HG03558 (cell line): ENCODE results near the gene PLPPR4.
"Not testable (repeated sequence)": the region's sequence is repeated elsewhere in the genome, so short reads cannot be mapped to it uniquely, and the experiment has no call there.

Experiments
- ATAC-seq: cut with Tn5 transposase; IDR thresholded peaks from one replicate; pipeline ENCODE4 v1.9.1; 2021; ENCODE audit warnings: moderate number of reproducible peaks; ENCODE audit not compliant: unreplicated experiment; ENCODE audit errors: extremely low read depth

PLPPR4 gene

GRCh38 chr1:99266726-99267125, 2.4 kb downstream of the PLPPR4 start:
- ATAC-seq, result no peak

GRCh38 chr1:99268021-99268420, 3.7 kb downstream of the PLPPR4 start:
- no peak for ATAC-seq

GRCh38 chr1:99269321-99269720, 5.0 kb downstream of the PLPPR4 start:
- no peak for ATAC-seq

- ATAC-seq, result no peak
Observed at GRCh38 chr1:99270646-99271045, 6.4 kb downstream of the PLPPR4 start.

GRCh38 chr1:99271249-99271648, 7.0 kb downstream of the PLPPR4 start:
- no peak for ATAC-seq

- ATAC-seq, result no peak
Observed at GRCh38 chr1:99277066-99277465, 12.8 kb downstream of the PLPPR4 start.

GRCh38 chr1:99279525-99279924, 15.2 kb downstream of the PLPPR4 start:
- ATAC-seq, result no peak

- no peak for ATAC-seq
Observed at GRCh38 chr1:99281105-99281504, 16.8 kb downstream of the PLPPR4 start.

GRCh38 chr1:99282536-99282935, 18.2 kb downstream of the PLPPR4 start:
- no peak for ATAC-seq

GRCh38 chr1:99283521-99283920, 19.2 kb downstream of the PLPPR4 start:
- ATAC-seq, result not testable (repeated sequence)

- no peak for ATAC-seq
Observed at GRCh38 chr1:99292886-99293285, 28.6 kb downstream of the PLPPR4 start.

GRCh38 chr1:99297923-99298322, 33.6 kb downstream of the PLPPR4 start:
- ATAC-seq, result no peak

- ATAC-seq, result no peak
Observed at GRCh38 chr1:99304725-99305282, 40.5 kb downstream of the PLPPR4 start.

- no peak for ATAC-seq
Observed at GRCh38 chr1:99305626-99306025, 41.3 kb downstream of the PLPPR4 start.

- ATAC-seq, result no peak
Observed at GRCh38 chr1:99306056-99306455, 41.8 kb downstream of the PLPPR4 start.

- ATAC-seq, result no peak
Observed at GRCh38 chr1:99306644-99307043, 42.4 kb downstream of the PLPPR4 start.

GRCh38 chr1:99315305-99315704, 51.0 kb downstream of the PLPPR4 start:
- no peak for ATAC-seq

- no peak for ATAC-seq
Observed at GRCh38 chr1:99326215-99326949, 62.1 kb downstream of the PLPPR4 start.

- ATAC-seq, result no peak
Observed at GRCh38 chr1:99327357-99327756, 63.1 kb downstream of the PLPPR4 start.

- ATAC-seq, result no peak
Observed at GRCh38 chr1:99328171-99328570, 63.9 kb downstream of the PLPPR4 start.

GRCh38 chr1:99331083-99331482, 66.8 kb downstream of the PLPPR4 start:
- ATAC-seq, result no peak

- no peak for ATAC-seq
Observed at GRCh38 chr1:99331636-99332035, 67.3 kb downstream of the PLPPR4 start.
